ENCODE data around the gene ARPC1A.

Gene ARPC1A

DNA sequence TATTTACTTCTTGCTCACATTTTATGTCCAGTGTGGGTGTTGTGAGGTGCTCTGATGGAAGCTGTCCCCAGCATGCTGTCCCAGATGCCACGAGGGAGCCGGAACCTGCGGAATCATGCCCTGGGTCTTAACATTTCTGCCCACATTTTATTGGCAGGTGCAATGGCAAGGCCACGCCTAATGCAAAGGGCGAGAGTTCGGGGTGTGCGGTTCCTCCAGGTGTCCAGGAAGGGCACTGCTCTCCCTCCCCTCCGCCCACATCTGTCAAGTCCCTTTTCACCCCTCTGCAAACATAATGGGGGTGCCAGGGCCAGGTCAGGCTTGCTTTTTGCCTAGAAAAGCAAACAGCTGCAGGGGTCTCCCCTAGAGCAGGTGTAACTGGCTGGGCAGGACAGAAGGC, 66.3 kb downstream of the ARPC1A start:
- no peak for DNase-seq

DNA sequence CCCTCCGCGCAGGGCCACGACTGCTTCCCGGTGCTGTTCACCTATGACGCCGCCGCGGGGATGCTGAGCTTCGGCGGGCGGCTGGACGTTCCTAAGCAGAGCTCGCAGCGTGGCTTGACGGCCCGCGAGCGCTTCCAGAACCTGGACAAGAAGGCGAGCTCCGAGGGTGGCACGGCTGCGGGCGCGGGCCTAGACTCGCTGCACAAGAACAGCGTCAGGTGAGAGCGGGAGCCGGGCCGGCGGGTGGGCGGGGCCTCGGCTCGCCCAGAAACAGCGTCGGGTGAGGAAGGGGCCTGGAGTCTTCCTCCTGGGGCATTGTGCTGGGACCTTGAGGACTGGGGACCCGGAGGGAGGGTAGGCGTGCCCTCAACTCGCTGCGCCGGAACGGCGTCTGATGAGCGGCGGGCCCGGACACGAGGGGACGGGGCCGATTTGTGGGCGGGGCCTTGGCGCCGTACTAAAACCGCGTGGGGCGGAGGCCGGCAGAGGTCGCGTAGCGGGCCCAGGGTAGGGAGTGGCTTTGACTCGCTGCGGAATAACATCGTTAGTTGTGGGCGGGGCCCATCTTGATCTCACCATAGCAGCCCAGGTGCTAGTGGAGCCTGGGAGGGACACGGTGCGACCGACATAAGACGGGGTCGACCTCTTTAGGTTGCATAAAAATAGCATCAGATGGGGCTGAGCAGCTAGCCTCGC, 67.1 kb downstream of the ARPC1A start:
- DNase-seq, result no peak

- no peak for DNase-seq
Observed at GRCh38 chr7:99393355-99394187, 67.9 kb downstream of the ARPC1A start.

- no peak for DNase-seq
Observed at GRCh38 chr7:99394188-99394502, 68.4 kb downstream of the ARPC1A start.

DNA sequence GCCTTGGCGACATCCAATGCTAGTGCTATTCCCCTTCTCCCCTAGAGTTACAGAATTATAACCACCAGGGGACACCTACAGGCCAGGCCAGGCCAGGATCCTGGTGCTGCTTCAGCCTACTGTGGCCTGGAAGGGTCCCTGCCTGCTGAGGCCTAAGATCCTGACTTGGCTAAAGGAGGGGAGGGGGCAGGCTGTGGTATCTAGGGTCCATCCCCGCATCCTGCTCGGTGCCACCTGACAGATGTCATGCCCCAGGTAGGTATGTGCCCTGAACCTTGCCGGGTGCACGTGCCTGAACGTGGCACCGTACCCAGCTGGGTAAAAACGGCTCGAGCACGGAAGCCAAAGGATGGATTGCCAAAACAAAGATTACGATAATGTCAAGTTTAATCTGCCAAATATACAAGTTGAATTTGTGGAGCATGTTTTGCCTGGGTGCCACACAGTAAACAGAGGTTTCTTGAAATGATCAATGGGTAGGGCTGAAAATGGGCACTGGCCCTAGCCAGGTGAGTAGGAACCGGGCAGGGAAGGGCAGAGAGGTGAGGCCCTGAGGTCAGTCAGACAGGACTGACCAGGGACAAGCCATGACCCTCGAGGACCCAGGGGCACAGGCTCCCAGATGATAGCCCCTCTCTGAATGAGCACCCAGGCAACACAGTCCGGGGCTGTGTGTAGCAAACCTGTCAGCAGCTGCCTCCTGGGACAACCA, 70.1 kb downstream of the ARPC1A start:
- DNase-seq, result no peak

DNA sequence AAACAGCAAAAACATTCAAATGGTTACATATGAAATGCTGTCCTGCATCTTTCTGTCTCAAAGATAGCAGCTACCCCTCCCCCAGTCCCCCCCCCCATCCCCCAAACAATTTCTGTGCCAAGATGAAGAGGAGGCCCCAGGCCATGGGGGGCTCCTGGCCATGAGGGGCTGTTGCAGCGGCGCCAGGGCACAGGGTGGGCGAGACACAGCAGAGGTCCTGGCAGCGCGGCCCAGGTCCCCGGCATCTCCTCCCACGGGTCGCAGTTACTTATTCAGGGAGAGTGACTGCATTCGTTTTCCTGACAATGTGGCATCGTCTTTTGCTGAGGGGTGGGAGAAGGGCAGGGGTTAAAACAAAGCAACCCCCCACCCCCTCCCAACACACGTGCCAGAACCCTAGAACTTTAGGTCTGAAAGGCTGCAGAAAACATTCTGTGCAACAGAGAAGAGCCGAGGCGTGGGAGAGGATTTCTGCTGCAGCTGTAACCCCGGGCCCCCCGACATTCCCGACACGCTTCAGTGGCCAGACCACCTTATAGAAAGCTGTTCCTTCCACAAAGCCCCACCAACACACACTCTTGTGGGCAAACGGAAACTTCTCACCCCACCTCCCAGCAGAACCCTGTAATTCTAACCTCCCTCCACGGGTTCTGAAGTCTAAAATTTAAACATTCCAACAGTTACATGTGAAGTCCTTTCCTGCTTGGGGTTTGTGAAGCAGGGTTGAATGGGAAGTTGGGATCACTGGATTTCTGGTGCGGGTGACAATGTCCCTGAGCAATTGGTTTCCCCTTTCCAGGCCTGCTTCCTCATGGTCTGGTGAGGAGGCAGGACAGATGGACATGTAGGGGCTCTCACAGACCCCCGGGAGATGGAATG, 71.0 kb downstream of the ARPC1A start:
- no peak for DNase-seq

DNA sequence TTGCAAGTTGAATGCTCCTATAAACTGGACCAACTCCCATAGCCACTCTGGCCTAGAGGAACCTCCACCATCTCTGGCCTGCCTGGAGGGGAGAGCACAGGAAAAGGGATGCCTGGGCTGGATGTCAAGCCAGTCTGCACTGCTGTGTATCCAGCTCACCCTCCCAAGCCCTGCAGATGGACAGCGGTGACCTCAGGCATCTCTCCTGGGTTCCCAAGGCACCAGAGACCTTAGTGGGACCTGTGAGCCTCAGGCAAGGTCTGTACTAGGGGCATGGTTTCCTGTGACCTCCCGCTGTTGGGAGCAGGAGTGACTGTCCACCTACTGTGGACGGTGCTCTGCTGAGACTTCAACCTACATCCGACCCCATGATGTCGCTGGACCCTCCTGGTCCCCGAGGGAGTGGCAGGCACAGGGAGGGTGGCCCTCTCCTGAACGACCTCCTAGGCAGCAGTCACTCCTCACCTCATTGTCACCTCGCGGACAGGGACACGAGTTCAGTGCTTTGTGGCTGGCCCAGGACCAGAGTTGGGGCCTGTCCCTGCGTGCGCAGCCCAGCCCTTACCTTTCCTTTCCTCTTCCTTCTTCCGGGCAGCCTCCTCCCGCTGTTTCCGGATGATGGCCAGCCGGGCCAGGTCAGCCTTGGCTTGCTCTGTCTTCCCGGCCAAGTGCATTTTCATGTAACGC, 71.7 kb downstream of the ARPC1A start:
- no peak for DNase-seq

DNA sequence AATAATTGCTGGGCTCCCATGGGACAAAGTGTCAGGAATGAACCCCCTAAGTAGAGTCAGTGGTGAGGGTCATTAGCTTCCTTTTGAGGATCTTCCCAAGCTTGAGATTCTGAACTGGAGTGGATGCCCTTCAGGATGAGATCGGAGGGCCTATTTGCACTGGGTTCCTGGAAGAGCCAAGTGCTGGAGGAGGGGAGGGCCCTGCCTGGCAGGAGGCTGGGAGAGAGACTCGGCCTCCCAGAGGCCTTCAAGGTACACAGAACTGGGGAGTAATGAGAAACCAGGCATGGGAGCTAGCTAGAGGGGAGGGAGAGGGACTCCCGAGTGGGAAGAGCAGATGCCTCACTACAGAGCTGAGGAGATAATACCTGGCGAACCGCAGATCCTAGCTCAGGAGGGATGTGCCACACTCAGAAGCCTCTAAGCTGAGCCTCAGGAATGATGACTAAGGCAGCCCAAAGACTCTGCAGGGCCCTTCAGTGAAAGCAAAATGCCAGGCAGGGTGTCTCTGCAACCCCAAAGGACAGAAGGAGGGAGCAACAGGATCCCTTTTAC, 73.3 kb downstream of the ARPC1A start:
- DNase-seq, result no peak

DNA sequence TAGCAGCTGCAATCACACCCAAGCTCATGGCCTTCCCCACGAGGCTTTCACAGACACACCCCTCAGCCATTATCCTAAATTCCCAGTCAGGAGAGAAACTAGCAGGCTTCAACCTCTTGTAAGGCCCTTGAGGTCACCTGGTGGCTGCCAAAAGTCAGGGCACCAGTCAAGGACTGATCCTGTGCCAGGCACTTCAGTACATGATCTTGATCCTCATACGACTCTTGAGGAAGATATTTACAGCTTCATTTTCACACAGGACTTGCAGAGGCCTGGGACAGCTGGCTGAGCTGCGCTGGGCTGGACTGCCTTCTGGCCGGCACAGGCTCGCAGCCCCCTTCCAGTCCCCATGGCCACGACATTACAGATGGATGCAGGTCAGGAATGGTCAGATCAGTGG, 73.9 kb downstream of the ARPC1A start:
- DNase-seq, result no peak

DNA sequence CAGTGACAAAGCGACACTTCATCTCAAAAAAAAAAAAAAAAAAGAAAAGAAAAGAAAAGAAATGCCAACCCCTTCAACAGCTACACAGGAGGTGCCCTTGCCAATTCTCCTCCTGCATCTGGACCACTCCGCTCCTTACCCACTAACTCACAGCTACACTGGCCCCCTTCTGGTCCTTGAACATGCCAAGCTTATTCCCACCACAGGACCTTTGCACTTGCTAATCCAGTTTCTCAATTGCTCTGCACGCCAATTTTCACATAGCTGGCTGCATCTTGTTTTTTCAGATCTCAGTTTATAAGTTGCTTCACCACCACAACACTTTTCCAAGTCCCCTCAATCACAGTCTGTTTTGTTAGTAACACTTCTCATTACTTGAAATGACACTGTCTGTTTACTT, 77.2 kb downstream of the ARPC1A start:
- no peak for DNase-seq

- no peak for DNase-seq
Observed at GRCh38 chr7:99403764-99404163, 78.1 kb downstream of the ARPC1A start.

- no peak for DNase-seq
Observed at GRCh38 chr7:99404235-99404976, 78.7 kb downstream of the ARPC1A start.

- no peak for DNase-seq
Observed at GRCh38 chr7:99404977-99405320, 79.3 kb downstream of the ARPC1A start.

- DNase-seq, result no peak
Observed at GRCh38 chr7:99406557-99406956, 80.9 kb downstream of the ARPC1A start.

- no peak for DNase-seq
Observed at GRCh38 chr7:99407872-99408378, 82.2 kb downstream of the ARPC1A start.

DNA sequence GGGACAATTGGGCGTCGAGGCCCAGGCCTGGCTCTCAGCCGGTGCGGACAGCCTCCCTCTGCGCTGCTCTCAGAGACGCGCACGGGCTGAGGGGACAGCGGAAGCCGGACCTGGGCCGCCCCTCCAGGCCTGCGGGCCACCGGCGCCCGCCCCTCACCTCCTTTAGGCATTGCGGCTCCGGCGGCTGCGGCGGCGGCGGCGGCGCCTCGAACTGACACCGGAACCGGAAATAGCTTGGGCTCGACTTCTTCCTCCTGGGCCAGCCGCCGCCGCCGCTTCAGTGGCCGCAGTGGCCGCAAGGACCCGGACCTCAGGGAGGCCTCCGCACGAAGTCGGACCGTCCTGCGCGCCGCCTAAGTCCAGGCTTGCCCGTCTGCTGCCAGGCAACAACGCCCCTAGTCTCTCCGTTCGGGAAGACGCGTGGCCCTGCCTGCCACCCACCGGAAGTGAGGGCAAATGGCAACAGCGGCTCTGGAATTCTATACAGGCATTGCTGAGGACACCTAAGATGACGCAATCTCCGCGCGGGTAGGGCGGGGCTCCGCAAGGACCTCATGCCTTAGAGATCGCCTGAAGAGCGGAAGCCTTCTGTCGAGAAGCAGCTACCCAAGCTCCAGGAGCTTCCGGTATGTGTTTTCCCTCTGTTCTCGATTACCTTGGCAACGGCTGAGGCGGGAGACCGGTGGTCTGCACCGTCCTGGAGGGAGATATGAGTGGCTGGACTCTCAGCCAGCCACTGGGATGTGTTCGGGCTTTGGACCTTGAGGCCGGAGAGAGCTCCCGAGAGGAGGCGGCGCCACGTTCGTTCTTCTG, 82.9 kb downstream of the ARPC1A start, which contains the start of the genes BUD31 and PDAP1:
Gene BUD31 (plus strand): TSS at position 591 of the 813 bp plus-strand sequence. CDS start 2,124 bp downstream, outside the sequence.
Gene PDAP1 (minus strand): TSS at position 219 of the 813 bp plus-strand sequence. CDS start 49 bp downstream, at position 170.
- DNase-seq, result peak; percentile 86

DNA sequence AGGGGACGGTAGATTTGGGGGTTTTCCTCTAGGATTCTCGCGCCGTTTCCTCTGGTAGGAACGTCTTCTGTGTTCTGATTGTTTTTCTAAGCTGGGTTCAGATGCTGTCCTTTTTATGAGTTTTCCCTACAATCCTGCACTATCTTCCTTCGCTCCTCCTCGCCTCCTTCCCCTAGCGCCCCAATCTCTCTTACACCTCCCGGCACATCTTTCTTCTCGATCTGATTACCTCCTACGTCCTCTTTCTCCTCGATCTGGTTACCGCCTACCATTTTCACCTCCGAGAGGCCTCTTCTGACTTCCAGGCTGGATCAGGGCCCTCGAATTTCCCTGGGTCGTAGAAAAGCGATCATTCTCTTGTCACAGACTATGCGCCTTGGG, 83.5 kb downstream of the ARPC1A start:
- no peak for DNase-seq

GRCh38 chr7:99409806-99410205, 84.1 kb downstream of the ARPC1A start:
- no peak for DNase-seq

- DNase-seq, result no peak
Observed at GRCh38 chr7:99410635-99411034, 84.9 kb downstream of the ARPC1A start.

All from NCI-H446 treated with DMSO at 0.1 percent for 48 hours (cell line).